HG03432 (cell line): ENCODE data around the gene GAN.

Source experiments
- ATAC-seq: cut with Tn5 transposase; IDR thresholded peaks from one replicate; pipeline ENCODE4 v1.9.1; 2021; ENCODE audit warnings: mild to moderate bottlenecking, moderate library complexity; ENCODE audit not compliant: unreplicated experiment

The GAN gene

DNA sequence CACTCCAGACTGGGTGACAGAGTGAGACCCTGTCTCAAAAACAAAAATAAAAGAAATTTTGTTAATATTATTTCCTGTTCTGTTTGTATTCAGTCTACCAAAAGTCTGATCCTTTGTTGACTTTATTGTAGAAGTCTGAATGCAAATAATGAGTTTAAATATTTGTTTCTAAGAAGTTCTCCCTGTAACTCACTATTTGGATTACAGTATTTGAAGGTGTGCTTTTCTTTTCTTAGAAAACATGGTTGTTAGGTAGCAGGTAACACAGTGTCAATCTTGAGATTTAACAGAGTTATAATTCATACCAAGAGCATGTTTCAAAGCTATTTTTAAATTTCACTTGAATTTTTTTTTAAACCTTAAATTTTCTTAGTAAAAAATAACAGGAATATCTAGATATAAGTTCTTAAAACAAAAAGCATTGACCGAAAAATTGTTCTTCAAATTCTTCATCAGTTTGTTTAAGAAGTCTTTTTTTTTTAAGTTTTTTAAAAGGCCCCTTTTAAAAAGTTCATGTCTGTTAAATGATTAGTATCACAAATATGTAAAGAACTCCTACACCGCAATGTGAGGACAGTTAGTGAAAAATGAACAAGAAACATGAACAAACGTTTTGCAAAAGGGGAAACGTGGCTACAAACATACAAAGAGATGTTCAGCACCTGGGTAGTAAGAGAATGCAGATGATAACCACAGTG lies 35.0 kb downstream of the GAN start:
- ATAC-seq, result no peak

DNA sequence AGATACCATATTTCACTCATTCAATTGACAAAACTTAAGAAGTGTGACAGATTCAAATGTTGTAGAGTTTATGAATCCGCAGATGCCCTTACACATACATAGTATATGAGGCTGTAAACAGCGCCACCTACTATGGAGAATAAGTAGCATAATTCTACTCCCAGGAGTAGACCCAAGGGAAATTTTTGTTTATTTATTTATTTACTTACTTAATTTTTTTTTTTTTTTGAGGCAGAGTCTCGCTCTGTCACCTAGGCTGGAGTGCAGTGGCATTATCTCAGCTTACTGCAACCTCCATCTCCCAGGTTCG lies 35.5 kb downstream of the GAN start:
- no peak for ATAC-seq

DNA sequence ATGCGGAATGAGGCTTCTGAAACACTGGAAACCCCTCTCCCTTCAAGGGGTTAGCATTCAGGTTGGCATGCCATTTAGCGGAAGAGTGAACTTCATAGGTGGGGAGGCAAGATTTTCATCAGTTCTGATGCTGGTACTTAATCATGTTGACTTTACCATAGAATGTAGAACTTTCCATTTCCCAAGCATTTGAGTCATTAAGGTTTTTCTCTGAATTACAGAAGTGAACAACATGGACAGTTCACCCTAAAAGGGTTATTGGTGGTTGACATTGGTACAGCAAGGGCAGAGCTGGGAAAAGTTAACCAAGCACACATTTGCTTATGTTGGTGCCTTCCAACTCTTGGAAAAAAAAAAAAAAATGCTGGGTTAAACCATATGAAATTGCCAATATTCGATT lies 39.1 kb downstream of the GAN start:
- ATAC-seq, result no peak

DNA sequence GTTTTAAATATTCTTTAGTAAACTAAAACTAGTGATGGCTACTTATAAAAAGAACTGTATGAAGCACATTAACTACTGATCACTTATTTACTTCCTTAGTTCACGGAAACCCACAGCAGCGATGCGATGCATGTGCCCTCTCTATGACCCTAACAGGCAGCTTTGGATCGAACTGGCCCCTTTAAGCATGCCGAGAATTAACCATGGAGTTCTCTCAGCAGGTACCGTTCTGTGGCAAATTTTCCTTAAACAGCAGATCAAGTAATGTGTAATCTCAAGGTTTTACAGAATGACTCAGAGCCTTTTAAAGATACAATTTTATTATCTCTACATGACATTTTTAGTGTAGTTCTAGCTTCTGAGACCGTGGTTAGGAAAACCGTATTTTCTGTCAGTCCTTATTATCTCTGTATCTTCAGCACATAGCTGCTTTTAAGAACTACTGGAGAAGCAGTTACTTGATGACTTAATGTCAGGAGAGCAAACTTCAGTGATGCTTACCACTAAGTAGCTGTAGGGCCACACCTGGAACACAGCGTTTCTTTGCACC lies 43.0 kb downstream of the GAN start:
- no peak for ATAC-seq

DNA sequence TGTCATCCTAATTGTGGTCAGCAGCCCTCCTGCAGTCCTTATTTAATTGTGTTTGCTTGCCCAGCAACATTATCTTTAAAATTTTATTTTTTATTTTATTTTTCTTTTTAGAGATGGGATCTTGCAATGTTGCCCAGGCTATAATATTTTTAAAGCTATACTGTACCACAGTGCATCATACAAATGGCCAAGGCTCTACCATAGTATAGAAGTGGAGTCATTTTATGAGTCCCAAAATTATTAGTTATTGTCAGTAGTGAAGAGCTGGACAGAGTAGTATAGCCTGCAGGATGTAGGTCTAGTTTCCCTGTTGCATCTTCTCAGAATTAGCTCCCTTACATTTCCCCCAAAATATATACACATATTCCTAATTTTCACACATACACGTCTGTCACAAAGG lies 44.1 kb downstream of the GAN start:
- no peak for ATAC-seq

DNA sequence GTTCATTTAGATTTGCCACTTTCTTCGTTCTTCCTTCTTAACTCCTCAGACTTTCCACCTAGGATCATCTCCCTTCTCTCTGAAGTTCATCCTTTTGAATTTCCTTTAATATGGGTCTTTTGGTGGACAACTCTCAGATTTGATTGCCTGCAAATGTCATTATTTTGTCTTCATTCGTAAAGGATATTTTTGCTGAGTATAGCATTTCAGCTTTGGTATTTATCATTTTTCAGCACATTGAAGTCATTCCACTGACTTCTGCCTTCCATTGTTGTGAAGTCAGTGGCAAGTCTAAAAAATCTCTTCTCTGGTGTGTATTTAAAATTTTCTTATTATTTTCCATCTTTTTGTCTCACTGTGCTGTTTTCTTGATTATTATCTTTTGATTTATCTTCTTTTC lies 45.4 kb downstream of the GAN start:
- no peak for ATAC-seq

DNA sequence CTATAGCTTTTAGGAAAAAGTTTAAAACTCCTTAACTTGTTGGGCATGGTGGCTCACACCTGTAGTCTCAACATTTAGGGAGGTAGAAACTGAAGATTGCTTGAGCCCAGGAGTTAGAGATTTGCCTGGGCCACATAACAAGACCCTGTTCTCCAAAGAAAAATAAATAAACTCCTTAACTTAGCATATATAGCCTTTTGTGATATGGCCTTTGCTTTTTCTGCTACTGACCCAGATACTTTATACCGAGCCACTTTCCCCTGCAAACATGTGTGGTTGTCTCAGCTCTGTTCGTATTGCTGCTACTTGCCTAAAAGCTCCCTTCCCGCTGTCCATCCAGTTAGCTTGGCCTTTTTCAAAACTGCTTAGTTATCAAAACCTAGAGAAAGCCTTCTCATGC lies 51.0 kb downstream of the GAN start:
- no peak for ATAC-seq

DNA sequence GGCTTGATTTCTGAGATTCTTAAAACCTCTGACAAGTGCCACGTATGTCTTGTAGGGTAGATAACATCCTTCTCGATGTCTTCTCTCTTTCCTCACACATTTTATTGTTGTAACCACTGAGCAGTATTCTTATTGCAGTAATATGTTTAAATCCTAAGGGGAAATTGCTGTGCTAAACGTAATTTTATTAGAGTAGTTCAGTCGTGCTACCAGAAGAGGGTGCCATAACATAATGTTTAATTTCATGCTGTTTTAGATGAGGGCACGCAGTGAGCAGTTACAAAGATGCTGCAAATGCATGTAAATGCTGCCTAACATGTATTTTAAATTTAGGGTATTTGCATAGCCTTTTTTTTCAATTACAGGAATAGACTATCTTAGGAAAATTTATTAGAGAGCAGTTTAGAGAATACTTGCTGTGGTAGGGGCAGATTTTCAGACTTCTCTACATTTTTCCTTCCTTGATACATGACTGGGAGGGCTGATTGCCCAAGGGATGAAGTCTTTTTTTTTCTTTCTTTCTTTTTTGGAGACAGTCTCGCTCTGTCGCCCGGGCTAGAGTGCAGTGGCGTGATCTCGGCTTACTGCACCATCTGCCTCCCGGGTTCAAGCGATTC lies 51.7 kb downstream of the GAN start:
- ATAC-seq, result peak; percentile 60

DNA sequence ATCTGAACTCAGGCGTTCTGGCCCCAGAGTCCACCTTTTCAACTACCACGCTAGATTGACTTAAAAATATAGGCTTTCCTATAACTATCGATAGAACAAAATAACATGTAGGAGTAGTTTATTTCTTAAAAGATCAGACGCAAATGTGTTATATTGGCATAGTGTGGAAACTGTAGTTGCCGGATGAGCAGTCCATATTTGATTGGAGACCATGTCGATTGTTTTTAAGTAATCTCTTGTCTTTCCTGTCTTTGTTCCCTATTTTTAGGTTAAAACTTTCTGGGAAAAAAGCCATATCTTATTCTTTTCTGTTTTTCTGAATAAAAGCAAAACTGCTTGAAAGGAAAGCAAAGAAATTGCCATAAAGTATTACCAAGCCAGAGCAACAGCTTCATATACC lies 53.1 kb downstream of the GAN start:
- no peak for ATAC-seq

DNA sequence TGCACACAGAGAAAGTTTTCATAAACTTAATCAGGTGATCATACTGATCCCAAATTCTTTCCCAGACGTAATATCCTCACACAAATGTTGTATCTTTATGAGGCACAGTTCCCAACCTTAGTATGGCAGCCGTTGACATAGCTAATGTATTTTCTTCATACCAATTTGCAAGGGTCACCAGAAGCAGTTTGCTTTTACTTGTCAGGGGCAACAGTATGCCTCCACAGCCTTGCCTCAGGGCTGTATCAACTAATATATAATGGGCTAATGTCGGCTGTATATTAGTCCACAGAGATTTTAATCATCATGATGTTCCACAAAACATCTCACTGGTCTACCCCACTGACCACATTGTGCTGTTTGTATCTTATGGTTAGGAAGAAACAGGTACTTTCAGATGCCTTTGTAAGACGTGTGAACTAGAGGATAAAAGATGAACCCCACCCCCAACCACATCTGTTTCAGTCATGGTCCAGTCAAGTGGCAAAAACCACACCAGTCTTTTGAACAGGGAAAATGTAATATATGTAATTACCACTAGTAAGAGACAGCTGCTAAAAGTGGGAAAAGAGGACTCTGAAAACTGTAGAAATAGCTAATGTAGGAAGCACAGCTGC lies 55.2 kb downstream of the GAN start:
- no peak for ATAC-seq

DNA sequence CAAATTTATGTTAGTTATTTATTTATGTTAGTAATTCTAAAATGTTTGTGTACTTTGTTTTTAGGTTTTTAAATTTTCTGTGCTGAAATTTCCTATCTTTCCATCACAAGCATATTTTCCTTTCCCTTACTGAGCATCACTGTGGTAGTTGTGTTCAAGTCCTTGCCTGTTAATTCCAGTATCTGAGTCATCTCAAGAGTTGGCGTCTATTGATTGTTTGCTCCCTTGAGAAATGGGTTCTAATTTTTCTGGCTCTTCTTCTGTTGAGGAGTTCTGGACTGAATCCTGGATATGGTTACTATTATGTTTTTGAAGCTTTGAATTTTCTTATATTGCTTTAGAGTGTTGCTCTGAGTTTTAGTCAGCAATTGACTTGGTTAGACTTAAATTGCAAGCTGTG lies 56.3 kb downstream of the GAN start:
- no peak for ATAC-seq

DNA sequence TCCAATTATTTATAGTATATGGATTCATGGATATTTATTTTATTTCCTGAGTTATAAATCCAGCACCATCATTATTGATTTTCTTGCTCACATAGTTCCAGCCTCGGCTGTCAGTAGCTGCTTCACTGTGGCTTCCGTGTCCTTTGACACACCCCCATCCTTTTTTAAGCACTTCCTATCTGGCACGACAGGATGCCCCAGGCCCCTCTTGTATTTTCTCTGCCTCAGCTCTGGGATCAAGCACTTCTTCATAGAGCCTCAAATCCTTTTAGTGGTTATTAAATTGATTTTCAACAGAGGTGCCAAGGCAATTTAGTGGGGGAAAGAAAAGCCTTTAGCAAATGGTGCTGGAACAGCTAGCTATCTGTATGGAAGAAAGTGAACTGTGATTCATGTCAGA lies 59.8 kb downstream of the GAN start:
- no peak for ATAC-seq

DNA sequence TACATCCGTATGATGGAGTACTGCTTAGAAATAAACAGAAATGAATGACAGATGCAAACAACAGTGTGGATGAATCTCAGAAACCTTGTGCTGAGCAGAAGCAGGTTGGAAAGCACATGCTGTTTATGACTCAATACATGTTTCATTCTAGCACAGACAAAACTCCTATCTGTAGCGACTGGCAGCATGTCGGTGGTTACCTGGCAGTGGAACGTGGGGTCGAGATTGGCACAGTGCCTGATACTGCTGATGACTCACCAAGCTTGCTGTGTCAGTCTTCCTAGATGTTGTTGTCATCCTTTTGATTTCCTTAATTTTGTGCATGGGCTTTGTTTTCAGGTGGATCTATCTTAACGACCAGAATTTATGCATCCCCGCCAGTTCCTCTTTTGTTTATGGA lies 62.1 kb downstream of the GAN start:
- no peak for ATAC-seq

DNA sequence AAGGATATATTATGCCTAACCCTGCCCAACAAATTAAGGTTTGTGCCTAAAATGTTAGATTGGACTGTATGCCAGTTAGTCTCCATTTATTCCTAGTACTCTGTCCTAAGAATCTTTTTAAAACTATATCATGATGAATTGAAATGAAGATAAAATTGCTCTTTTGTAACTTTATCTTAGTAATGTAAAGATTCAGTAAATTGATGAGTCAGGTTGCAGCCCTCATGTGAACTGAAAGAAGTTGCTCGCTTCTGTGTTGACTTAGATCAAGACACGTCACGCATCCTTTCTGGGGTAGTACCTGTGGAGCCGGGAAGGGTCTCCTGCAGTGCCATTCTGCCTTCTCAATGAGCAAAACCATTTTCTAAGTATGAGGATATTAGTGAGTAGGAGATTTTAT lies 63.3 kb downstream of the GAN start:
- no peak for ATAC-seq

DNA sequence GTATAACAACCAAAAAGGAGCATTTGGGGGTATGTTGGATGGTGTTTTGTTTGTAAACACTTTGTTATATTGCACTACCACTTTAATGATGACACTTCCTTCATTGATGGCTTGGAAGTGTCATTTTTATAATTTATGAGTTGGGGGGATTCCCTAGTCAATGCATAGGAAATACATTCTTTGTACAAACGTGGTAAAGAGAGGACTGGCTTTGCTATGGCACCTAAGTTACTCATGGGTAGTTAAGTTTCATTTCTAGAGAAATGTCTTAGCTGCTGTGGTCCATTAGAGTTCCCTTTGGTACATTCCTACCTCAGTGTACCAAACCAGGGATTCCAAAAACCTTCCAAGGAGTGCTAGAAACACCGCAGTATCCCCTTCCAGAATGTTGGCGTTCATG lies 66.2 kb downstream of the GAN start:
- no peak for ATAC-seq

DNA sequence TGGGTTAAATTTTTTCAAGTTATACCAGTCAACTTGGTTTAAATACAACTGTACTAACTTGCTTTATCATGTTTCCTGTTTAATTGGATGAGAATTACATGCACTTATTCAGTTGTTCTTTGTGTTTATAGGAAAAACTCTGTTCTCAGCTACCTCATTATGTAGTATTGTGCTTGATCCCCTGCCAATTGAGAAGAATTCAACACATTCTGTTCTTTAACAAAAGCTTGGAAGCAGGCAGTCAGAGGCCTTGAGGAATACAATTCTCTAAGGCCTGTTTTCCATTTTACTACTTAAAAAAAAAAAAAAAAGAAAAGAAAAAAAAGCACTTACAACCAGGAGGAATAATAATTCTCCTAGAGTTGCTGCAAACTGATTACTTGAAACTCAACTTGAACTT lies 69.2 kb downstream of the GAN start:
- no peak for ATAC-seq

DNA sequence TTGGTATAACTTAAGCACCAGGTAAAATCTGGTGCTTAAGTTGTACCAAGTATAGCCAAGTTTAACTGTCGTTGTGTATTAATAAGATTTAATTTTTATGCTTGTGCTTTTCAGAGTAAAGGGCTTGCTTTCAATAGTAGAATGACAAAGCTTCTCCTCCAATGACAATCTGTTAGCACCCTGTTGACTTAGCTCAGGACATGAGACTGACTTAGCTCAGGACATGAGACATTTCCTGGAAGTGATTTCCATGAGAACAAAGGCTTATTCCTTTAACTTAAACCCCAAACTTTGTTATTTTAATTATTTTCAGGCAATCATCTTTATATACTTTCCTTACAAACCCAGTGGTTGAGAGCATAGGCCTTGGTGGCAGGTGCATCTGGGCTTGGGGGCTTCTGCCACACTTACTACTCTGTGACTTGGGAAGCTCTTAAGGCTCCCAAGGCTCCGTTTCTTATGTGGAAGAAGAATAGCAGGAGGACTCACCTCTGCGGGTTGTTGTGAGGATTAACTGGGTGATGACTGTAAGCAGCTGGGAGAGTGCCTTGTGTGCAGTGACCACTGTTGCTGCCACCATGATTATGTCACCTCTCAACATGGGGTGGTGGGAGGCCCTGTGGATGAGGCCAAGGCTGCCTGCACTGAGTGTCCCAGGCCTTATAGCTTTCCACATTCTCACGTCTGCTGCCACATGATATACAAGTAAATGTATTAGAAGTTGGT lies 70.4 kb downstream of the GAN start:
- ATAC-seq, result no peak

DNA sequence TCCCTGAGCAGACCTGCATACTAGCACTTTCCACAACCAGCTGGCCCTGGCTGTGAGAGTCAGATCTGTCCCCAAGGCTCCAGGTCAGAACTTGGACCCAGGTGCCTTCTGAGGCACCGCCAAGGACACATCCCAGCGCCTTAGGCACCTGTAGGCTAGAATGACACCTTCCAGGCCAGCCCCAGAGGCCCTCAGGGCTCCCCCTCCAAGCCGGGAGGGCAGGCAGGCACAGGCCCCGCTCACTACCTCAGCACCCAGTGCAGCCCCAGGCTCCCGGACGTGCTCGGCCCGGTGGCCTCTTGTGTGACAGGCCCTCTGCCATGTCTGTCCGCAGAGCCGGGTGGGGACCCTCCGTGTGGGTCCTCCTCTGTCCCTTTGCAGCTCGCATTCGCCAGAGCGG lies 73.6 kb downstream of the GAN start:
- ATAC-seq, result no peak

DNA sequence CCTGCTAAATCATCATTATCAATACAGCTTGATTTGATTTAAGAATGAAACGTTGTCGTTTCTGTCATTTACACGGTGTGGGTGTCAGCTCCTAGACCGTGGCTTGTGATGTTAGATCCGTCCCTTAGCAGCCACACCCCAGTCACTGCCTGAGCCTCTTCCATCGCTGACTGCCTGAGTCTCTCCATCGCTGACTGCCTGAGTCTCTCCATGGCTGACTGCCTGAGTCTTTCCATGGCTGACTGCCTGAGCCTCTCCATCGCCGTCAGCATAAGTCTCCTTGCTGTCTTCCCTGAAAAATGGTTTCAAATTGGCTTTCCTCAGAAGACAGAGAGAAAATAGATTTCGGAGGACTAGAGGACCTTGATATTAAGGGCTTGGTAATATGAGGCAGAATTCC lies 76.1 kb downstream of the GAN start:
- ATAC-seq, result no peak

DNA sequence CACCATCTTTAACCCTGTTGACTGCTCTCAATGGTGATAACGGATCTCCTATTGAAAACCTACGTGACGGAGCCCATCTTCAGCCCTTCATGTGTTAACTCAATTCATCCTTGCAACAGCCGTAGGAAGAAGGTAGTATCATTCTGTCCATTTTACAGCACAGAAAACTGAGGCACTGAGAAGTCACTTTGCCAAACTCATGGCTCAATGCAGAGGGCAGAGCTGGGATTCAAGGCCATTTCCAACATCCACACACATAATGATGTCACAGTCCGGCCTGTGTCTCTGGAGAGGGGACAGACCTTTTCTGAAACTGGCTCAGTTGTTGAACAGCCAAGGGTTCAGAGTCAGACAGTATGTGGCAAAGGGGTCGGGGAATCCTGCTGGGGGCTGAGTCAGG lies 77.2 kb downstream of the GAN start:
- no peak for ATAC-seq

DNA sequence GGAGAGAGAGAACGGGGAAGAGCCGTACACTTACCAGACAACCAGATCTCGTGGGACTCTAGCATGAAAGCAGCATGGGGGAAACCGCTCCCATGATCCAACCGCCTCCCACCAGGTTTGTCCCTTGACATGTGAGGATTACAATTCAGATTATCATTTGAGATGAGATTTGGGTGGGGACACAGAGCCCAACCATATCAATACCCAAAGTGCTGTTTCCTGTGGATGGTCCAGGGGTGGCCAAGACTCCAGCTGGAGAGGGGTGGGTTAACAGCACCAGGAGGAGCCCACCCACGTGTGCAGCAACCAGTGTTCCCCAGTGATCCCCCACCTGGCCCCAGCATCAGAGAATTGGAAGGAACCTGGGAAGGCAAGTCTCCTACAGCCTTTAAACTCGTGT lies 79.7 kb downstream of the GAN start:
- ATAC-seq, result no peak
